Keratinocyte (primary cell): ENCODE measurements around the gene IGSF8.

Experiments used
- CTCF ChIP-seq, 3 experiments: IDR thresholded peaks in 1 of 3; conservative IDR thresholded peaks in 1 of 3; optimal IDR thresholded peaks in 1 of 3; 2 replicates in 2 of 3; 3 replicates in 1 of 3; pipeline versions ENCODE3 to v1.5.1; 2011; ENCODE audit warnings: low read length in 3 of 3, mild to moderate bottlenecking in 3 of 3, moderate library complexity in 2 of 3, control low read depth in 1 of 3, inconsistent platforms in 1 of 3; ENCODE audit not compliant: insufficient read depth in 2 of 3; ENCODE audit errors: extremely low read depth in 1 of 3
- EZH2 ChIP-seq: IDR thresholded peaks from one replicate; pipeline ENCODE4 v1.6.1; 2012; ENCODE audit warnings: inconsistent platforms, mild to moderate bottlenecking, low read length, moderate library complexity

DNA sequence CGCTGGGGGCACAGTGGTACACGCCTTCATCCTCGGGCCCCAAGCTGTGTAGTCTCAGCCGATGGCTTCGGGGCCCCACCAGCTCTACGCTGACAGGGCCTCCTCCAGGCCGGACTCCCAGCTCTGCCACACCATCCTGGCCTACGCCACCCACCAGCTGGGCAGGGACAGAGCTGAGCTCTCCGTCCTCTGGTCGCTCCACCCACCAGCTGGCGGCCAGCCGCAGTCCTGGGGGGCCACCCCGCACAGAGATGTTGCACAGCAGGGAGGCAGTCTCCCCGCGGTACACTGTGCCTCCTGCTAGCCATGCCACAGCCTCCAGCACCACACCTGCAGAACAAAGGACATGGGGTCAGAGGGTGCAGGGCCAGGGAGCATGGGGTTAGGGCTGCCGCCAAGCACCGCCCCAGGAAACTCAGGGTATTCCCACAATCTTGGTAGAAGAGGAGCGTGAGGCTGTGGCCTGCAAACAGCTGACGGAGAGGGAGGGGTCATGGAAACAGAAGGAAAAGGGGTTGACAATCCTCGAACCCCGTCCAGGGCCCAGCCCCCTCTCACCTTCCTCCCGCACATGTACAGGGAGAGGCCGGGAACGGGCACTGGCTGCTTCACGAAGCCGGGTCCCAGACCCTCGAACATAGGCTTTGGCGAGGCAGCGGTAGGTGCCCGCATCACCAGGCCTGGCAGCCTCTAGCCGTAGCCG is 5.9 kb downstream of the IGSF8 start:
- TF ChIP-seq CTCF (optimal IDR thresholded peaks at IDR 0.05 in 1 of 3, IDR thresholded peaks at IDR 0.05 in 1 of 3, conservative IDR thresholded peaks at IDR 0.05 in 1 of 3; ENCODE audit: extremely low read depth in 1 of 3, insufficient read depth in 2 of 3, low read length in 3 of 3) (no peak), EZH2 (no peak)
